HL-60 (cell line): ENCODE data around the gene HDHD5.
A peak's percentile ranks its signal among the peaks of the same experiment; 100 is the strongest.

Source experiments
- DNase-seq, 2 experiments: peaks; one replicate each; pipeline ENCODE4 v3.0.0-alpha.2; 2010 to 2020; ENCODE audit warnings: low read depth in 1 of 2, low spot score in 1 of 2
- H3K27ac ChIP-seq: fragments of 250-450 bp; sonication (Bioruptor Pico); replicated peaks from 2 replicates; pipeline ENCODE4 v1.5.1; 2020; ENCODE audit warnings: mild to moderate bottlenecking, moderate library complexity
- H3K27me3 ChIP-seq: fragments of 250-450 bp; sonication (Bioruptor Pico); 2 replicates; pipeline ENCODE4 v1.5.1; 2021; ENCODE audit warnings: mild to moderate bottlenecking, moderate library complexity; ENCODE audit not compliant: insufficient read depth, poor library complexity, severe bottlenecking
- H3K4me3 ChIP-seq: replicated peaks from 2 replicates; pipeline ENCODE4 v1.5.1; 2011; ENCODE audit warnings: mild to moderate bottlenecking, control low read depth, low read length; ENCODE audit not compliant: insufficient read depth
- GABPA ChIP-seq: IDR thresholded peaks from 2 replicates; pipeline ENCODE4 v1.6.1; 2012; ENCODE audit warnings: low read depth
- POLR2AphosphoS5 ChIP-seq: IDR thresholded peaks from 2 replicates; pipeline ENCODE4 v1.6.1; 2012; ENCODE audit warnings: low read depth
- REST ChIP-seq: IDR thresholded peaks from 2 replicates; pipeline ENCODE4 v1.6.1; 2012; ENCODE audit warnings: low read depth; ENCODE audit not compliant: insufficient replicate concordance
- SPI1 ChIP-seq: IDR thresholded peaks from 2 replicates; pipeline ENCODE4 v1.6.1; 2012; ENCODE audit warnings: low read depth, mild to moderate bottlenecking, borderline replicate concordance
- TF ChIP-seq, protein P1 (sequence below): IDR thresholded peaks from one replicate; pipeline ENCODE4 v1.5.1; 2011; ENCODE audit warnings: low read length, control low read depth, inconsistent platforms; ENCODE audit not compliant: insufficient read depth

Gene HDHD5

DNA sequence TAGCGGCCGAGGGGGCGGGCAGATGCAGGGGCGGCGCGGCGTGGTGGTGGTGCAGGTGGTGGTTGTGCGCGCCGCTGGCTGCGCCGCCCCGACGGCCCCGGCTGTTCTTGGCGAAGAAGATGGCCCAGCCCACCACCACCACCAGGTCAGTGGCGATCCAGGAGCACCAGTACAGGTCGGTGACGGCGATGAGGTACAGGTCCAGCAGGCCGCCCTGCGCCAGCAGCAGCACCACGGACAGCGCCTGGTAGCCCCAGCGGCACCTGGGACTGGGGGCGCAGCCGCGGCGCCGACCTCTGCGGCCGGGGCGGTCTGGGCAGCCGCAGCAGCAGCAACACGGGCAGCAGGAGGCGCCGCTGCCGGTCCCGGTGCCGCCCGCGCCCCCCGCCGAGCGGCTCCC is 38.8 kb downstream of the HDHD5 start:
- H3K27ac ChIP-seq: no peak overlapping the region
- DNase-seq: no peak
- H3K27me3 ChIP-seq: peaks cover 6% of the 10 kb centered on the region
- peak overlapping the region; percentile 48 for H3K4me3 ChIP-seq
- TF ChIP-seq POLR2AphosphoS5 (no peak), REST (peak; percentile 95), GABPA (no peak)

GRCh38 chr22:17119481-17120202 is 39.4 kb downstream of the HDHD5 start:
- TF ChIP-seq, protein P1, sequence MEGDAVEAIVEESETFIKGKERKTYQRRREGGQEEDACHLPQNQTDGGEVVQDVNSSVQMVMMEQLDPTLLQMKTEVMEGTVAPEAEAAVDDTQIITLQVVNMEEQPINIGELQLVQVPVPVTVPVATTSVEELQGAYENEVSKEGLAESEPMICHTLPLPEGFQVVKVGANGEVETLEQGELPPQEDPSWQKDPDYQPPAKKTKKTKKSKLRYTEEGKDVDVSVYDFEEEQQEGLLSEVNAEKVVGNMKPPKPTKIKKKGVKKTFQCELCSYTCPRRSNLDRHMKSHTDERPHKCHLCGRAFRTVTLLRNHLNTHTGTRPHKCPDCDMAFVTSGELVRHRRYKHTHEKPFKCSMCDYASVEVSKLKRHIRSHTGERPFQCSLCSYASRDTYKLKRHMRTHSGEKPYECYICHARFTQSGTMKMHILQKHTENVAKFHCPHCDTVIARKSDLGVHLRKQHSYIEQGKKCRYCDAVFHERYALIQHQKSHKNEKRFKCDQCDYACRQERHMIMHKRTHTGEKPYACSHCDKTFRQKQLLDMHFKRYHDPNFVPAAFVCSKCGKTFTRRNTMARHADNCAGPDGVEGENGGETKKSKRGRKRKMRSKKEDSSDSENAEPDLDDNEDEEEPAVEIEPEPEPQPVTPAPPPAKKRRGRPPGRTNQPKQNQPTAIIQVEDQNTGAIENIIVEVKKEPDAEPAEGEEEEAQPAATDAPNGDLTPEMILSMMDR: no peak
- TF ChIP-seq GABPA (no peak), POLR2AphosphoS5 (no peak), REST (no peak), SPI1 (no peak)
- no peak for DNase-seq
- Histone ChIP-seq H3K27ac (no peak overlapping the region), H3K27me3 (peaks cover 6% of the 10 kb centered on the region), H3K4me3 (no peak overlapping the region)

- peaks cover 6% of the 10 kb centered on the region for H3K27me3 ChIP-seq
- TF ChIP-seq POLR2AphosphoS5 (no peak), GABPA (no peak), REST (no peak), SPI1 (no peak)
- TF ChIP-seq, protein P1: no peak
- no peak overlapping the region for H3K4me3 ChIP-seq
- DNase-seq: no peak
- H3K27ac ChIP-seq: peak overlapping the region; percentile 52; the same call in 1 of the 2 replicates
Measured at GRCh38 chr22:17118342-17118741, 40.7 kb downstream of the HDHD5 start.
